ENCODE results near the gene SCAPER.
"Not testable (repeated sequence)": the region's sequence is repeated elsewhere in the genome, so short reads cannot be mapped to it uniquely, and the experiment has no call there.

Gene SCAPER

DNA sequence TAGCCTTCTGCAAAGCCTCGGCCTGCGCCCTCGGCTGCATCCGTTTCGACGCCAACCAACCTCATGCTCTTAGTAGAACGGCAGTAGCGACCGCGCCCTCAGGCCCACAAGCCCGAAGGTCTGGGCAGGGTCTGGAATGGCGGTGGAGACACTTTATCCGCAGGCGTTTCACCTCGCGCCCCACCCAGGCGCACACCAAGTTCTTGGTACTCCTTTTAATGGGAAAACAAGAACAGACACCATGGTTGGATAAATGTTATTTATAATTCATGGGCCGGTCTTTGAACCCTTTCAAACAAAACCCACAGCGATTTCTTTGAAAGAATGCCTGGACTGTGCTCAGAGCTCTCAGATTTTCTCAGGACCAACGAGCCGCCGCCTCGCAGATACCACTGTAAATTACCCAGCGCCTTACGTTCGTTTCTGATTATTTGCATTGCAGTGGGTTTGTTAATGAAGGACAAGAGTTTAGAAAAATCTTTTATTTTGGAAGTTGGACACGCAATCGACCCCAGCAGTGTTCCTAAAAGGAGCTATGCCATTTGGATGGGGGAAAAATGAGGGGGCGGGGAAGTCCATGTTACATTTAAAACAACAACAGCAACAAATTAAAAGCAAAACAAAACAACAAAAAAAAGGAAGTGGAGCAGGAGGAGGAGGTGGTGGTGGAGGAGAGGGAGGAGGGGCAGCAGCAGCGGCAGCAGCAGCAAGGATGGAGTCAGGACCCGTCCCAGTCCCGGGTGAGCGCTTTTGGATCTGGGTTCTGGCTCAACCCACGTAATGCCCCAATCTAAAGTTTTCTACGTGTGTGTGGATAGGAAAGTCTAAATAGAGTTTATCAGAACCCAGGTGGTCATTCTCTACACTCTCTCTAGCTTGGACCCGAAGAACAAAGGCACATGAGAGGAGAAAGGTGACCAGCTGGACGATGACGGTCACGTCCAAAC lies 569.6 kb downstream of the SCAPER start:
- peak; percentile 54 for DNase-seq

DNA sequence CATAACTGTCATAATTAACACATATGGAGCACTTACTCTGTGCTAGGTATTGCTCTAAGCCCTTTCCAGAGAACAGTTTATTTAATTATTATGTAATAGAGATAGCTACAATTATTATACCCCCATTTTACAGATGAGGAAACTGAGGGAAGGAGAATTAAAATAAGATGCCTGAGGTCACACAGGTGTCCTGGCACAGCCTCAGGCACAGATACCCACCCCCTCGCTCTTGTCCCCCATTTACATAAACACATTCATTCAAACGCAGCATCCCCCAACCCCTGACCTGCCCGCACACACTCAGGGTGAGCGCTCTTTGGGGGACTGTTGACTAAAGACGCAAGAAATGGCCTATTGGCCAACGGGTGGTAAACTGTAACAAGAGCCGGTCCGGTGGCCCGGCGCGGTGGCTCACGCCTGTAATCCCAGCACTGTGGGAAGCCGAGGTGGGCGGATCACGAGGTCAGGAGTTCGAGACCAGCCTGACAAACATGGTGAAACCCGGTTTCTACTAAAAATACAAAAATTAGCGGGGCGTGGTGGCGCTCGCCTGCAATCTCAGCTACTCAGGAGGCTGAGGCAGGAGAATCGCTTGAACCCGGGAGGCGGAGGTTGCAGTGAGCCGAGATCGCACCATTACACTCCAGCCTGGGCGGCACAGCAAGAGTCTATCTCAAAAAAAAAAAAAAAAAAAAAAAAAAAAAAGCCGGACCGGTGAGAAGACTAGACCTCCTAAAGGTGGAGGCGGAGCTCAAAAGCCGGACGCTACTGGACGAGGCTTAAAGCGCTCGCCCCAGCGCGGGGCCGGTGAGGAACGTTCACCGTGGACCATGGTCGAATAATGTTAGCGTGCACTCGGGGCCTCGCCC lies 570.5 kb downstream of the SCAPER start:
- no peak for DNase-seq

DNA sequence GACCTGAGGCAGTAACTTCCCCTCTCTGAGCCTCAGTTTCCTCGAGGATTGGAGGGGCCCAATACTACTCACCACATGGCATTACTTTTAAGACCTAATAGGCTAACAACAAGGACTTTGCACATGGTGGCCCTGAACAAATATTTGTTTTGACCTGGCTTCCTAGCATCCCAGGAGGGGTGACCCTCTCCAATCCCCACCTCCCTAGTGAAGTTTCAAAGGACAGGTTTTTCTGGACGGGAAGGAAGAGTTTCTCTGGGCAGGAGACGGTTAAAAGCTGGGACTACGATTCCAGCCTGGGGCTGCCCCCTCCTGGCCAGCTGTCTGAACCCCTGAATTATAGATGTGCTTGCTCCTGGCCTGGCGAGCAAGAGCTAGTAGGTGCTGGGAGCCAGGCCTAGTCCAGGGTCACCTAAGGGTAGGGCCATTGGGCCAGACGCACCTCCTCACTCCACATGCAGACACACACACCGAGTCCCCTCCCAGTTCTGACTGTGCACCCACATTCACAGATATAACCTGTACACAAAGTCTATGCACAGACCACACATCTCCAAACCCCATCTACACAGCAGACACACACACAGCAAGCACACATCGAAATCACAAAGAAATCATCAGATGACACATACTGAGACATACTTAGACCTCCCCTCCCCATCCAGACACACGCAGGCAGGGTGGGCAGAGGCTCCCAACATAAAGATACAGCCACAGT lies 571.3 kb downstream of the SCAPER start:
- no peak for DNase-seq

DNA sequence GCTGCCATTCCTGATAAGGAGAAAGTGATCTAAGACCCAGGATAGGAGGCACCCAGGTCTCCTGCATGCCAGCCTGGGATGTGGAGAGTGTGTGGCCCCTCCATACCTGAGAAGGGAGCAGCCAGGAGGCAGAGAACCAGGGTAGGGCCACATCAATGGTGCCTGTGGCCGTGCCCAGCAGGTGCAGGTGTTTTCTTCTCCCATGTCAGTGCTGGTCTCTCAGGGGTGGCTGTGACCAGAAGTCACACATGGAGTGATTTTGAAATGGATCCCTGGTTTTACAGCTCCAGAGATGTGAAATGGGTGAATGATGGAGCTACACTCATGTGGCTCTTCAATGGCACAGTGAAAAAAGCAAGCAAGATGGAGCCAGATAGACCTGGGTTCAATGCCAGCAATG lies 571.8 kb downstream of the SCAPER start:
- no peak for DNase-seq

DNA sequence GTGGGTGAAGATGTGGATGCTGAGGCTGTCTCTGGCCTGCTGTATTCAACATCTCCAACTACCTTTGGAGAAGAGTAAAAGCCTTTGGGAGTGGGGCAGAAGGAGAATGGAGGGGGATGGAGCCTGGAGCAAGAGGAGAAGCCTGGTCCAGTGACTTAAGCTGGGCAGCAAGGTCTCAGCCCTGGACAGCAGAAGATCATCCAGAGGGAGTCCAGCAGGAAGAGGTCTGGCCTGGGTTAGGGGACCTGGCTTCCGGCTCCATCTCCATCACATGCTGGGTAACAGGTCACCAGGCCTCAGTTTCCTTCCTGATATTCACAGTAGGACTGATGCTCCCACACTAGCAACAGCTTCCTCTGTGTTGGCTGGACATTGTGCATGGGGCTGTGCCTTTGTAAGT lies 572.3 kb downstream of the SCAPER start:
- no peak for DNase-seq

DNA sequence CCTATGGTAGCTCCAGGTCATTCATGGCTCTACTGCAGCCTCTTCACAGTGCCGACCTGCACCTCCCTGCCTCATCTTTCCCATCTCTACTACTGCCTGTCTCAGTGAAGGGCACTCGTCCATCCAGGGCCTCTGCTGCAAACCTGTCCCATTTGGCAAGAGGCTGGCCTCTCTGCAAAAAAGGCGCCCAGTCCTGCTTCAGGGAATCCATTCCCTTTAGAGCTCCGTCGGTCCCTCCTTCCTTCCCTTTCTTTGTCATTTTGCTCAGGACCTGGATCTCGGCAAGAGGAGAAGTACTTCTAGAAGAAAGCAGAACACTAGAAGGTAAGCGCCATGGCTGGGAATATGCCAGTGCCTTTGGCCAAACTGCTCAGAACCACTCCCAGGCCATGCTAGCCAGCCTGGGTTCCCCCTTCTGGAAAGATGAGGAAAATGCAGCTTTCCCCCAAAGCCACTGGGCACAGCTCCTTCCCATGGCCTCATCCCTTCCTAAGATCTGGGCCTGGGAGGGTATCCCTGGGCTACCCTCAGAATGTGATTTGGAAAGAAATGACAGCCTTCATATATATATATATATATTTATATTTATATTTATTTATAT lies 575.0 kb downstream of the SCAPER start:
- DNase-seq = no peak

DNA sequence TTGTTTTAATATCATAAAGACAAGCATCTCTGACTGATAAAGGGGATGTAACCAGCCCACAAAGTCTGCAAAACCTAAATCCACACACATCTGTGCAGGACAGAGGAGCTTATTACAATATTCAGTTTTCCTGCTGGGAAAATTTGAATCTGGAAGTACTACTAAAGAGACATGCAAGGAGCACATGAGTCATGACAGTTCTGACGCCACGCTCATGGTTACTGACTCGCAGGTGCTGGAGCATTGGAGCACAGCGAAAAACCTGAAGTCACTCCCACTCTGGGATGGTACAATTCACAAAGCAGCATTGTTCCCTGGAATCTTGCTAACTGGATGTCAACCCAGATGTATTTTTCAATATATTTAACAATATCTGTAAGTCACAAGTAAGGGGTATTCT lies 576.2 kb downstream of the SCAPER start:
- DNase-seq = no peak

DNA sequence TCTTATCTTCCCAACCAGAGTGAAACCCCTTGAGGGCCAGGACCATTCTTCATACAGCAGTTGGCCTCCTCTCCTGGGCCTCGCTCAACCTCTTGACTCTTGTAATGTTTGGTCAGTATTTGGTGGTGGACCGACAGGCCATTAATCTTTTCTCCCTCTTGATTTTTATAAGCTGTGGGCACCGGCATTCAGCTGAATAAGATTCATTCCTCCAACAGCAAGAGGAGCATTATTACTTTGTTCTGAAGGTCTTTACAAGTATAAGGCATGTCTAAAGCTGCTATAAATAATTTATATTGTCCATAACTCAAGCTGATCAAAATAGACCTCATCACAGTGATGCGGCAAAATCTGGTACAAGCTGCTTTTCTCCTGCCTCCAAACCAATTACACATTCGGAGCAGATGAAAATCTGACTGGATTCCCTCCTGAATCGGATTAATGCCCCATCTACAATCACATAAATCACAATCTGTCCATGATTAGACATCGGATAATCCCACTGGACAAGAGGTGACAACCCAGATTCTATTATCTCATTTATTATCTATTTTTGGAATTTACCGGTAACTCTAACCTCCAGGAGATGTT lies 576.9 kb downstream of the SCAPER start:
- DNase-seq = no peak

DNA sequence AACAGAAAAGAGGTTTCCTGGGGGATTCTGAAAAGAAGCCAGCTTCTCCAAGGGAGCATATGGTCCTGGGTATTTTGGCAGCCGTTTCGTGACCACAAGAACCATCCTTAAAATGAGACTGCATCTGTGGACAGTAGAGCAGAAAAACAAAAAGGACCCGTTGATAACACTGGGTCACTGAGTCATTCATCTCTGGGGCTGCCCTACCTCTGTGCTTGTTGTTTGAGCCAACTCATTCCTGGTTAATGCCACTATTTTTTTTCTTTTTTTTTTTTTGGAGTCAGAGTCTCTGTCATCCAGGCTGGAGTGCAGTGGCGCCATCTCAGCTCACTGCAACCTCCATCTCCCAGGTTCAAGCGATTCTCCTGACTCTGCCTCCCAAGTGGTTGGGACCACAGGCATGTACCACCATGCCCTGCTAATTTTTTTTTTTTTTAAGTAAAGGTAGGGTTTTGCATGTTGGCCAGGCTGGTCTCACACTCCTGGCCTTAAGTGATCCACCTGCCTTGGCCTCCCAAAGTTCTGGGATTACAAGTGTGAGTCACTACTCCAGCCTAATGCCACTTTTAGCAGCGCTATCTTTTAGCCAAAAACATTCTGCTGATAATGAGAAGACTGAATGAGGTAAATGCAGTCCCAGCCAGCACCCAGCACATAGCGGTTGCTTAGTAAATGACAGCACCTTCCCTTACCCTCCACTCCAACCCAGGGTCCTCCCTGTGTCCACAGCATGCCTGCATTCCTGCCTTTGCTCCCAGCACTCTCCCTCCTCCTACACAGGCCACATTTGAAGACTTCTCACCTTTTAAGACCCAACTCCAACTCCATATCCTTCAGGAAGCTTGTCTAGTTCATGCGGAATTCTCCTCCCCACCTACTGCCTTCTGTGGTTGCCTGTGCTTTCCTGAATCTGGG lies 577.7 kb downstream of the SCAPER start:
- DNase-seq = no peak

DNA sequence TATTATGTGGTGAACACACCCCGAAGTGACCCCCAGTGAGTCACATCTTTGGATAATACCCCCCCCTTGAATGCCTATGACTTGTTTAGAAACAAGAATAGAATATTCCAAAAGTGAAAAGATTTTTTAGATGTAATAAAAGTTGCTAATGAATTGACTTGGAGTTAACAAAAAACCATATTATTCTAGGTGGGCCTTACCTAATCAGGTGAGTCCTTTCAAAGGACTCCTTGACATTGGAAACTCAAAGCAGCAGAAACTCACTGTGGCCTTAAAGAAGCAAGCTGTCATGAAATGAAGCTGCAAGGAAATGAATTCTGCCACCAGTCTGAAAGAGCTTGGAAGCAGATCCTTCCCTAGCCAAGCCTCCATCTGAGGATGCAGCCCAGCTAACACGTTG lies 579.4 kb downstream of the SCAPER start:
- DNase-seq = no peak

DNA sequence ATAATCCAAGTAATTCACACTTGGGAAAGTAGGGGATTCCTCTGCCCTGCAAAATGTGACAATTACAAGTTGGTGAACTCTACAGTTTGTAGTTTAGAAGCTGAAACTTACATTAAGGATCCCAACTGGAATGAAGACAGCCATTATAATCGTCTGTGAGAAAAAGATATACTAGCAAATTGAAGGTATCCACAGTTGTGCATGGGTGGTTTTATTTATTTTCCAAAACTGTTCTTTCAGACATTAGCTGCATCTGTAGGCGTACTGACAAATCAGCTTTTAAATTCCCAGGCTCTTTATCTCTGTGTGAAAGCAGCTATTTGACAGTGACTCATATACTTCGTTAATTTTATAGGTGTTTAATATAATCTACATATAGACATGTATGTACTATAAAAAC lies 581.1 kb downstream of the SCAPER start:
- no peak for DNase-seq

DNA sequence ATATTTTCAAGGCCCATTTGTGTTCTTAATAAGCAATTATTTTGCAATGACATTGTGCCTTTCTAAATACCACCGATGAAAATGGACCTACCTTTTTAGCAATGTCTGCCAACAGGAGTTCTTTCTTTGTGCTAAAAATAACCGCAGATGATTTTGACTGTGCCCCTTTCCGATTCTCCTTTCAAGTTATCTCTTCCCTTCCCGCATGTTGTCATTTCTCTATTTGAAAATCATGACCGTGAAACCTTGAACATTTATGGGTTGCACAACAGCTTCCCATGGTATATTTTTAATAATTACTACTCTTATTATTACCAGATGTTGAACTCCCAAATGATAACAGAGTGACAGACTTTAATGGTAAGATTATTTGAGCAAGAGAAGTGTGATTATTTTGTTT lies 583.5 kb downstream of the SCAPER start:
- no peak for DNase-seq

DNA sequence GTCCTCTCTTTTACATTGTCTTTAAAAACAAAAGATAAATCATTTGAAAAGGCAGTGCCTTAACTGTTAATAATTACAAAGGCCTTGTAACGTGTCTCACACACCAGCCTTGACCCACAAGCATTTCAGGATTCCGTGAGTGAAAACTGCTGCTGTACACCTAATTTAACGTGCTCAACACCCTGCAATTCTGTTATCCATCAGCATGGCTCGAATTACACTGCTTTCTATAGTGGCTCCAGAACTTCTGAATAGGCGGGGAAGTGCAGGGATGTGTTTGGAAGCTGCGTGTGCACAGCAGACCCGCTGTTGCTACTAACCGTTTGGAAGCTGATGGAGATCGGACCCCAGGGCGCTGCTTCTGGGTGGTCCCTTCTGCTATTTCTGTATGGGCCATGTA lies 584.0 kb downstream of the SCAPER start:
- DNase-seq = no peak

DNA sequence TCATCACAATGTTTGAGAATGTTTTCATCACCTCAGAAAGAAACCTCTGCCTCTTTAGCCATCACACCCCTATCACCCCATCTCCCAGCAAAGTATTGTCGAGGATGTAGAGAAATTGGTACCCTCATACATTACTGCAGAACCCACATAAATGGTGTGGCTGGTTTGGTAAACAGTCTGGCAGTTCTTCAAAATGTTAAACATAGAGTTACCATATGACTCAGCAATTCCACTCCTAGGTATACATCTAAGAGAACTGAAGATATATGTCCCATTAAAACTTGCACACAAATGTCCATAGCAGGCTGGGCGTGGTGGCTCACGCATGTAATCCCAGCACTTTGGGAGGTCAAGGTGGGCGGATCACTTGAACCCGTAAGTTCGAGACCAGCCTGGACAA lies 585.1 kb downstream of the SCAPER start:
- no peak for DNase-seq

DNA sequence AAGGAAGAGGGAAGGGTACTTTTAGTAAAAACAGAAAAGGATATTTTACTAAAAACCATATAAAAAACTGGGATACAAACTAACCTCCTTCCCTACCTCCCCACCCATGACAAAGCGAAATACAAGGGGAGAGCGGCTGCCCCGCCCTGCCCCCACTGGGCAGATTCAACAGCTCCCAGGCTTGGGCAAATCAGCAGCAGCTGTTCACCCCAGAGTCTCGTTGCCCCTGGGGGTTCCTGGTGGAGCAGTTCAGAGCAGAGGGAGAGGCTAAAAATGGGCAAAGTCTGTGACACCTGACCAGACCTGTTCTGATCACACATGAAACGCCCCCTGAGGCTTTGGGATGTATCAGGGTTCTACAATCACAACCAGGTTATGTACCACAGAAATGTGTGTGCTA lies 591.4 kb downstream of the SCAPER start:
- DNase-seq = no peak

DNA sequence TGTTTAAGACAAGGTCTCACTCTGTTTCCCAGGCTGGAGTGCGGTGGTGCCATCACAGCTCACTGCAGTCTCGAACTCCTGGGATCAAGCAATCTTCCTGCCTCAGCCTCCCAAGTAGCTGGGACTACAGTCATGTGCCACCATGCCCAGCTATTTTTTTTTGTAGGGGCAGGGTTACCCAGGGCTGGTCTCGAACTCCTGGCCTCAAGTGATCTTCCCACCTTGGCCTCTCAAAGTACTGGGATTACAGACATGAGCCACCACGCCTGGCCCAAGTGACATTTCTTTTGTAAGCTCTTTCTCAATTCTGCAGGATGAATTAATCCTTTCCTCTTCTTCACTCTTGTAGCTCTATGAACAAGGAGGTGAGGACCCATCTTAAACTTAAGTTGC lies 592.0 kb downstream of the SCAPER start:
- not testable (repeated sequence) for DNase-seq

DNA sequence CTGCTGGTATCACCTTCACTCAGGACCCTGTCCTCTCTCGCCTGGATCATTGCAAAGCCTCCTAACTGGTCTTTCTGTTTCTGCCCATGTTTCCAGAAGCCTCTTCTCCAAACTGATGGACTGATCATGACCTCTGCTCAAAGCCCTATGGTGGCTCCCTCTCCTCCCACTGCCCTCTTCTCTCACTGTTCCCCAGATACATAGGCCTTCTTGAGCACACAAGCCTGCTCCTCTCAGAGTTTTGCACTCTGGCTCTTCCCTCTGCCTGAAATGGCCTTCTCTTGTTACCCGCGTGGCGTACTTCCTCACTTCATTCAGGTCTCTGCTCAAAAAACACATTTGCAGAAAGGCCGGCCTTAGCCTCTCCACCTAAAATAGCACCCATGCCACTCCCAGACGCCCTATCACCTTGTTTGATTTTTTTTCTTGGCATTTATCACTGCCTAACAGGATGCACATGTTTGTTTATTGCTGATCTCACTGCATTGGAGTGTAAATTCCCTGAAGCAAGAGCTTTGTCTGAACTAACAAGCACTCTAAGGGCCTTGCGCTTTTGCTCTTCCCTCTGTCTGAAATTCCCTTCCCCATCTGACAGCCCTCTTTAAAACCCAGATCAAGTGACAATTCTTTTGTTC lies 592.5 kb downstream of the SCAPER start:
- DNase-seq = no peak

DNA sequence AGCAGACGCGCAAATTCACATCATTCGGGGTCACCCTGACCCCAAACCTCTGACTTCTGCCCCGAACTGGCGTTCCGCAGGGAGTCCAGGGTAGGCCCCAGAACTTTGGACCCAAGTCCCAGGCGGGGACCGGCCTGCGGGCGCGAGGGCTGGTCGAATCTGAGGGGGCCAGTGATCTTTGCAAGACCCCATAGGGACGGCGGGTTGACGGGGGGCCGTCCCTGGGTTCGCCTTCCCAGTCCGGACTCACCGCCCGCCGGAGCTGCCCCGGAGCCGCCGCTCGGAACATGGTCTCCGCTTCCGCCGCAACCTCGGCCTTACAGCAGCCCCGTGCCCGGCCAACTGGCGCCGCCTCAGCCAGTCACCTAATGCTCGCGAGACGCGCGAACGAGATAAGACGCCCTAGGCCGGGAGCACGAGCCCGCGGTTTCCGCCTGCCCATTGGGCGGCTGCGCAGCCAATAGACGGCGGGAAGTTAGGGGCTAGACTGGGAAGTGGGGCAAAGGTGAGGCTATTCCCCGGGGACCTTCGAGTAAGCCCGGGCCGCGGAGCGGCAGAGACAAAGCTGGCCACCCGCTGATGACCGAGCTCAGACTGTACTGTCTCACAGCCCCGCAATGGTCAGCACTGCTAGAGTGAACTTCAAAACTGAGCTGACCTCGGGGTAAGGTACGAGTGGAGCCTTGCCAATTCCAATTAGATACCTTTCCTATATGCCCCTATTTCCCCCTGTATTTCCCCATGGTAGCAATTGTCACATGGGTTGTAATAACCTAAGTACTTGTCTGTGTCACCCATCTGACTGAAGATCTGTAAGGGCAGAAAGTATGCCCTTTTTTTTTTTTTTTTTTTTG lies 593.8 kb downstream of the SCAPER start, which contains the start of gene ETFA:
Gene ETFA, minus strand, starts transcription at position 370 of the 854 bp plus-strand sequence. Its CDS starts 81 bp downstream, at position 289.
- DNase-seq = peak; percentile 96

DNA sequence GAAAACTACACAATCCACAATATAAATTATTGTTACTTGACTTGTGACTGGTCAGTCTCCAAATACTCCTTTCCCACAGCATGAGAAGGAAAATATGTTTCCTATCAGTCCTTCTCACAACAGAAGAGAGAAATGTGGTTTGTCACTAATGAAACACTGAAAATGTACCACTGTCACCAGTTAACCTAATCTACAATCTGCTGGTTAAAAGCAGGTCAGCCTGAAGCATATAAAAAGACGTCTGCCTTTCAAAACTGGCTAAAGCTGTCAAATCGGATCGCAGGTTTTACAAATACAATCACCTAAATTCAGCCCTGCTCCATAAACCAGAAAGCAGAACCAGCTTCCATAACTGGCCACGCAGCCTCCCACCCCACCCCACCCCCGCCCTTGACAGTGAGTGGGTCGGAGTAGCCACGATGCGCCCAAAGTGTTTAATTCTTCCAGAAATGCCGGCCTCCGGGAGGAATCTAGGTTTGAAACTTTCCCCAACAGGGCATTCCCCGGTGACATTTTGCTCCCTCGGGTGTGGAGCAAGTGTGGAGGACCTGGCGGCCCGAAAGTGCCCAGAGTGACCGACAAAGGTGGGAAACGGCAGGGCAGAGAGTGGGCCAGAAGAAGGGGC lies 594.6 kb downstream of the SCAPER start:
- no peak for DNase-seq

Data from right forelimb (tissue), 1 donor.